B cell (primary cell): Measurements from ENCODE around the gene FUNDC2. TPM values are rescaled to one million over a fixed set of nuclear protein-coding genes. Genes with fewer than 3 reads are reported as not detected.
"Not testable (repeated sequence)": the region's sequence is repeated elsewhere in the genome, so short reads cannot be mapped to it uniquely, and the experiment has no call there.

Experiments
- ATAC-seq: fragments of 200-7000 bp; cut with Tn5 transposase; one replicate; pipeline ENCODE4 v1.10.0; 2021; ENCODE audit warnings: low read depth, mild to moderate bottlenecking, moderate number of reproducible peaks, moderate library complexity
- CTCF ChIA-PET: fragments of 350-600 bp; sonication (Branson Sonifier 250); formaldehyde crosslinking; loops from one replicate; lab custom pipeline; 2021; ENCODE audit warnings: antibody characterized with exemption, inconsistent platforms; lab: Charles Lee
- POLR2A ChIA-PET: fragments of 350-600 bp; sonication (Branson Sonifier 250); formaldehyde crosslinking; loops from one replicate; lab custom pipeline; 2021; ENCODE audit warnings: antibody characterized with exemption; lab: Charles Lee
- DNase-seq: peaks from one replicate; pipeline ENCODE4 v3.0.0; 2013
- H2AFZ ChIP-seq: 2 replicates; pipeline ENCODE4 v1.6.1; 2012; ENCODE audit warnings: mild to moderate bottlenecking, low read depth, low read length; ENCODE audit not compliant: insufficient read depth, poor library complexity, severe bottlenecking
- H3K27ac ChIP-seq, 2 donors: 1 replicate in 1 of 2; 2 replicates in 1 of 2; pipeline ENCODE4 v1.5.1; 2012 to 2013; ENCODE audit warnings: low read length in 2 of 2, mild to moderate bottlenecking in 2 of 2, moderate library complexity in 1 of 2
- H3K27me3 ChIP-seq, 4 experiments: fragments of 200-600 bp in 1 of 4; sonication (generic) in 1 of 4; replicated peaks in 1 of 4; 1 replicate in 2 of 4; 2 replicates in 2 of 4; pipeline versions ENCODE4 v1.6.1 to v1.7.0; 2013 to 2016; ENCODE audit warnings: low read length in 3 of 4, mild to moderate bottlenecking in 2 of 4, mixed read lengths in 1 of 4, moderate library complexity in 1 of 4; ENCODE audit not compliant: insufficient read depth in 4 of 4, control insufficient read depth in 3 of 4; ENCODE audit errors: control extremely low read depth in 1 of 4
- H3K36me3 ChIP-seq, 2 experiments: replicated peaks in 1 of 2; 1 replicate in 1 of 2; 2 replicates in 1 of 2; pipeline versions ENCODE4 v1.6.1 to v1.7.1; 2013; ENCODE audit warnings: low read length in 1 of 2; ENCODE audit not compliant: insufficient read depth in 2 of 2, control insufficient read depth in 1 of 2; ENCODE audit errors: control extremely low read depth in 1 of 2, extremely low read depth in 1 of 2
- H3K4me1 ChIP-seq, 2 donors: fragments of 200-600 bp in 1 of 2; sonication (generic) in 1 of 2; 1 replicate in 1 of 2; 2 replicates in 1 of 2; pipeline versions ENCODE4 v1.5.1 to v1.6.1; 2013 to 2017; ENCODE audit warnings: low read length in 2 of 2; ENCODE audit not compliant: control insufficient read depth in 2 of 2, insufficient read depth in 2 of 2
- H3K4me2 ChIP-seq: replicated peaks from 2 replicates; pipeline ENCODE3; 2012; ENCODE audit warnings: mild to moderate bottlenecking, low read depth, low read length; ENCODE audit not compliant: poor library complexity, severe bottlenecking
- H3K4me3 ChIP-seq, 5 experiments: fragments of 200-600 bp in 1 of 5; sonication (generic) in 1 of 5; 1 replicate in 3 of 5; 2 replicates in 2 of 5; pipeline versions ENCODE4 v1.5.1 to v1.7.0; 2011 to 2016; ENCODE audit warnings: low read length in 4 of 5, mild to moderate bottlenecking in 4 of 5, low read depth in 2 of 5, control low read depth in 1 of 5, moderate library complexity in 1 of 5; ENCODE audit not compliant: insufficient read depth in 1 of 5; ENCODE audit errors: control extremely low read depth in 1 of 5, extremely low read depth in 1 of 5
- H3K79me2 ChIP-seq: fragments of 200-600 bp; sonication (generic); one replicate; pipeline ENCODE4 v1.6.0; 2016; ENCODE audit warnings: low read length; ENCODE audit not compliant: control insufficient read depth, insufficient read depth
- H3K9ac ChIP-seq: fragments of 200-600 bp; sonication (generic); 2 replicates; pipeline ENCODE4 v1.6.1; 2017; ENCODE audit warnings: mild to moderate bottlenecking, low read length, moderate library complexity
- H3K9me3 ChIP-seq, 3 donors: one replicate each; pipeline versions ENCODE4 v1.6.1 to v1.7.1; 2013; ENCODE audit warnings: low read length in 2 of 3; ENCODE audit not compliant: control insufficient read depth in 2 of 3, insufficient read depth in 1 of 3; ENCODE audit errors: control extremely low read depth in 1 of 3
- H4K20me1 ChIP-seq: 2 replicates; pipeline ENCODE4 v1.6.0; 2012; ENCODE audit warnings: mild to moderate bottlenecking, low read length; ENCODE audit not compliant: insufficient read depth, control insufficient read depth, poor library complexity, severe bottlenecking
- H3K27ac Mint-ChIP-seq: one replicate; pipeline ENCODE4 v1.8.0; 2021; ENCODE audit warnings: mixed read lengths
- H3K27me3 Mint-ChIP-seq: one replicate; pipeline ENCODE4 v1.8.0; 2021; ENCODE audit warnings: mixed read lengths
- H3K4me1 Mint-ChIP-seq: one replicate; pipeline ENCODE4 v1.8.0; 2021; ENCODE audit warnings: mixed read lengths
- H3K4me3 Mint-ChIP-seq: one replicate; pipeline ENCODE4 v1.8.0; 2021; ENCODE audit warnings: mixed read lengths
- H3K9me3 Mint-ChIP-seq: one replicate; pipeline ENCODE4 v1.8.0; 2022; ENCODE audit warnings: mixed read lengths; ENCODE audit not compliant: insufficient read depth
- EZH2 ChIP-seq: IDR thresholded peaks from 2 replicates; pipeline ENCODE4 v1.6.1; 2012; ENCODE audit warnings: borderline replicate concordance, low read depth, mild to moderate bottlenecking, moderate library complexity, low read length; ENCODE audit not compliant: insufficient read depth, poor library complexity, severe bottlenecking
- WGBS: methylation state at CpG from one replicate; pipeline ENCODE4 v1.1.5; 2013; ENCODE audit warnings: missing lambda C conversion rate; ENCODE audit not compliant: insufficient coverage; 5-methylcytosine and 5-hydroxymethylcytosine counted together
- intact Hi-C: fragments of 100-400 bp; cut with micrococcal nuclease; formaldehyde crosslinking; loops from one replicate; pipeline ENCODE4 v1.10.0; 2022
- polyA plus RNA-seq: library from polyadenylated mRNA; depleted of rRNA; stranded (reverse); fragments of >200 nt; gene quantifications from 2 replicates; pipeline ENCODE4 v1.2.3, GENCODE V29; 2012
- total RNA-seq, 2 donors: library from RNA; stranded (reverse); fragments of 120-200 nt in 1 of 2; gene quantifications; 1 replicate in 1 of 2; 2 replicates in 1 of 2; pipeline versions ENCODE4 v1.2.3 to v1.2.4, GENCODE V29; 2013 to 2022
- TF ChIP-seq, protein P1 (sequence below): fragments of 200-600 bp; IDR thresholded peaks from one replicate; pipeline ENCODE4 v1.8.0; 2022; ENCODE audit warnings: antibody characterized with exemption, mild to moderate bottlenecking

Gene FUNDC2
- total and polyA plus RNA-seq, 2 donors (not counting 1 experiment from before 2014, with no cell fraction given), result 32.3 to 46.5 TPM

DNA sequence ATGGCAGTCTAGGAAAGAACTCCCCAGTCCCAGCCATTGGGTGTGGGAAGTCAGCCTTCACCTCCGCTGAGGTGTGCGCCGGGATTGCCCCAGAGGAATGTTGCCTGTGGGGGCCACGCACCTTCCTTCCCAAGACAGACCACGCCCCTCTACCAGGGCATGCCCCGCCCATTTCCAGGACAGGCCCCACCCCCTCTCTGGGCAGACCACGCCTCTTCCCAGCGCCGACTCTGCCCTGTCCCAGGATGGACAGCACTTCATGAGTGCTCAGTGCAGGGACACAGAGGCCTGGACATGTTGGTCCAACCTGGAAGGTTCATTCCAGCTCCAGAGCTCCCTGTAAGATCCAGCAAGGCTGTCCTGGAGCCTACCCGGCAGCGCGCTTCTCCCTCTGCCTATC, 18.1 kb upstream of the FUNDC2 start:
- DNase-seq, H3K9me3 Mint-ChIP-seq, H4K20me1 ChIP-seq, H3K27ac ChIP-seq, H3K79me2 ChIP-seq, H3K4me2 ChIP-seq, H3K4me1 ChIP-seq, ATAC-seq, intact Hi-C loops, H3K9ac ChIP-seq, H3K36me3 ChIP-seq, H3K4me3 Mint-ChIP-seq, H3K4me3 ChIP-seq, H3K27ac Mint-ChIP-seq, H3K27me3 Mint-ChIP-seq, H3K27me3 ChIP-seq, H3K4me1 Mint-ChIP-seq, H2AFZ ChIP-seq, H3K9me3 ChIP-seq, POLR2A ChIA-PET, CTCF ChIA-PET: not testable (repeated sequence)
- WGBS, result no CpG with 5 or more reads among the region's 12 CpGs

DNA sequence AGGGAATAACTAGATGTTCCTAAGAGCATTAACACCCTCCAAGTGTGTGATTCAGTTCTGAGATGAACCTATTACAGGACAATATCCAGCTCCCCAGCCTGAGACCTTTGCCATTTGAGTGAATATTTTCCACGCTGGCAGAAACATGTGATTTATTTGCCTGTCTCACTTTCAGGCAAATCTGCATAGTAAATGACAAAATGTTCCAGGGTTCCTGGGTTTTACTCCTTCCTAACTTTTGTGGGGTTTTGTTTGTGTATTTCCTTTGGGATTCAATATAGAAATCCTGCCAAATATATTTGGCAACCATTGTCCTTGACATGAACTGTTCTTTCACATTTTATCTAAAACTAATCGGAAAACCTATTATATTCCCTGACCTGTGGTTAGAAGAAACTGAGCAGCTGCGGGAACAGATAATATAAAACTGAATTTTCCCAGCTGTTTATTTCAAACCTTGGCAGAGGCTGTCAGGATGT, 16.6 kb upstream of the FUNDC2 start:
- Histone ChIP-seq H3K27ac (no peak overlapping the region), H3K4me2 (no peak overlapping the region), H4K20me1 (no peaks in the 10 kb centered on the region), H3K79me2 (no peaks in the 10 kb centered on the region), H3K9me3 (no peaks in the 10 kb centered on the region), H3K27me3 (no peaks in the 10 kb centered on the region), H3K4me3 (no peak overlapping the region), H3K9ac (no peak overlapping the region), H3K4me1 (no peaks in the 10 kb centered on the region), H3K36me3 (no peaks in the 10 kb centered on the region), H2AFZ (no peak overlapping the region)
- no peaks in the 10 kb centered on the region for H3K4me1 Mint-ChIP-seq
- intact Hi-C loops, result no loop called here
- CTCF ChIA-PET, result no interaction called here
- POLR2A ChIA-PET, result no interaction called here
- no peaks in the 10 kb centered on the region for H3K27me3 Mint-ChIP-seq
- H3K9me3 Mint-ChIP-seq, result no peaks in the 10 kb centered on the region
- no peak overlapping the region for H3K27ac Mint-ChIP-seq
- no peak for DNase-seq
- H3K4me3 Mint-ChIP-seq, result no peak overlapping the region
- ATAC-seq, result no peak
- TF ChIP-seq, protein P1, sequence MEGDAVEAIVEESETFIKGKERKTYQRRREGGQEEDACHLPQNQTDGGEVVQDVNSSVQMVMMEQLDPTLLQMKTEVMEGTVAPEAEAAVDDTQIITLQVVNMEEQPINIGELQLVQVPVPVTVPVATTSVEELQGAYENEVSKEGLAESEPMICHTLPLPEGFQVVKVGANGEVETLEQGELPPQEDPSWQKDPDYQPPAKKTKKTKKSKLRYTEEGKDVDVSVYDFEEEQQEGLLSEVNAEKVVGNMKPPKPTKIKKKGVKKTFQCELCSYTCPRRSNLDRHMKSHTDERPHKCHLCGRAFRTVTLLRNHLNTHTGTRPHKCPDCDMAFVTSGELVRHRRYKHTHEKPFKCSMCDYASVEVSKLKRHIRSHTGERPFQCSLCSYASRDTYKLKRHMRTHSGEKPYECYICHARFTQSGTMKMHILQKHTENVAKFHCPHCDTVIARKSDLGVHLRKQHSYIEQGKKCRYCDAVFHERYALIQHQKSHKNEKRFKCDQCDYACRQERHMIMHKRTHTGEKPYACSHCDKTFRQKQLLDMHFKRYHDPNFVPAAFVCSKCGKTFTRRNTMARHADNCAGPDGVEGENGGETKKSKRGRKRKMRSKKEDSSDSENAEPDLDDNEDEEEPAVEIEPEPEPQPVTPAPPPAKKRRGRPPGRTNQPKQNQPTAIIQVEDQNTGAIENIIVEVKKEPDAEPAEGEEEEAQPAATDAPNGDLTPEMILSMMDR, result no peak
- TF ChIP-seq EZH2, result no peak
- WGBS, result no CpG with 5 or more reads among the region's 3 CpGs
